Measurements from ENCODE around the gene TPGS1.

DNA sequence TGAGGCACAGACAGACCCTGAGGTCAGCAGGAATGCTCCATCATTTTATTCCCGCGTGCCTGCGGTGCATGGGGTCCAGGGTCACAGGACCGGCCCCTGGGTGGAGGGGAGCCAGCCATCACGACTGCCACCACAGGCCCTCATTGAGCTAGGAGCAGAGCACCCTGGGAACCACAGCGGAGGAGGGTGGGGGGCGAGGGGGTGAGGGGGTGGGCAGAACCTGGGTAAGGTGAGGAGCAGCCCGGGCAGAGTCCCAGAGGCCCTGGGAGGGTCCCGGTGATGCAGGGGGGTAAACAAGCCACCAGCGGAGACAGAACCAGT, 12.3 kb upstream of the TPGS1 start:
- TF ChIP-seq, protein P1, sequence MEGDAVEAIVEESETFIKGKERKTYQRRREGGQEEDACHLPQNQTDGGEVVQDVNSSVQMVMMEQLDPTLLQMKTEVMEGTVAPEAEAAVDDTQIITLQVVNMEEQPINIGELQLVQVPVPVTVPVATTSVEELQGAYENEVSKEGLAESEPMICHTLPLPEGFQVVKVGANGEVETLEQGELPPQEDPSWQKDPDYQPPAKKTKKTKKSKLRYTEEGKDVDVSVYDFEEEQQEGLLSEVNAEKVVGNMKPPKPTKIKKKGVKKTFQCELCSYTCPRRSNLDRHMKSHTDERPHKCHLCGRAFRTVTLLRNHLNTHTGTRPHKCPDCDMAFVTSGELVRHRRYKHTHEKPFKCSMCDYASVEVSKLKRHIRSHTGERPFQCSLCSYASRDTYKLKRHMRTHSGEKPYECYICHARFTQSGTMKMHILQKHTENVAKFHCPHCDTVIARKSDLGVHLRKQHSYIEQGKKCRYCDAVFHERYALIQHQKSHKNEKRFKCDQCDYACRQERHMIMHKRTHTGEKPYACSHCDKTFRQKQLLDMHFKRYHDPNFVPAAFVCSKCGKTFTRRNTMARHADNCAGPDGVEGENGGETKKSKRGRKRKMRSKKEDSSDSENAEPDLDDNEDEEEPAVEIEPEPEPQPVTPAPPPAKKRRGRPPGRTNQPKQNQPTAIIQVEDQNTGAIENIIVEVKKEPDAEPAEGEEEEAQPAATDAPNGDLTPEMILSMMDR (IDR thresholded peaks at IDR 0.05): no peak
- TF ChIP-seq POLR2A (IDR thresholded peaks at IDR 0.05): no peak

All from testis (tissue), 2 donors.